ENCODE results near the gene MPPE1.

DNA sequence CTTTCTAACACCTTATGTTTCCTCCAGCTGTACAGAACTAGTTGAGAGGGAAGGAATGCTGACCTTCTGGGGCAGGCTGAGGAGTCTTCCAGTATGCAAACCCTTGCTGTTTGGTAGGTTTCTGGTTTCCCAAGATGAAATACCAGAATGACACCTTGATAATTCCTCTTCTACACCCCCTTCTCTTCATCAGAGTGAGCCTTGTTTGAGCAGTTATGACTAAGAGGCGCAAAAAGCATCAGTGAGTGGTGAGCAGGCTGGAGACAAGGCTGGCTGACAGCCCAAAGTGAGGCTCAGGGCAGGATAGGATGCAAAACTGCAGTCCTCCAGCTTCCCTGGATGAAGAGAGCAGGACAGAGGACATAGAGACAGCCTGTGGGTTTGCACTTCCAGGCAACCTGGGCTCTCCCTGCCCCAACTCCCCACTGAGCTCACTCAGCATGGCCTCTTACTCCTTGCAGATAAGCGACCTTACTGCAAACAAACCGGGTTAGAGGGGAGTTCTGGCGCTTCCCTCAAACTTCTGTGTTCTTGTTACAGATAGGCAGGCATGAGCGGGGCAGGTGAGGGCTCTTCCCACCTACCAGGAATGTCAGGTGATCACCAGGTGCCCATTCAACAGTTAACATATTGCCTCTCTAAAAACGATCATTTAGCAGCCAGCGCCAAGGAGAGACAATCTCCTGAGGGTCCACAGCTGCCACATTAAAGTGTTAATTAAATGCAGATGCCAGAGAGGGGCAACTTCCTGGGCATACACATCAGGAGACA, 5.4 kb downstream of the MPPE1 start:
- no peak for TF ChIP-seq POLR2A (IDR thresholded peaks at IDR 0.05)
- TF ChIP-seq, protein P1, sequence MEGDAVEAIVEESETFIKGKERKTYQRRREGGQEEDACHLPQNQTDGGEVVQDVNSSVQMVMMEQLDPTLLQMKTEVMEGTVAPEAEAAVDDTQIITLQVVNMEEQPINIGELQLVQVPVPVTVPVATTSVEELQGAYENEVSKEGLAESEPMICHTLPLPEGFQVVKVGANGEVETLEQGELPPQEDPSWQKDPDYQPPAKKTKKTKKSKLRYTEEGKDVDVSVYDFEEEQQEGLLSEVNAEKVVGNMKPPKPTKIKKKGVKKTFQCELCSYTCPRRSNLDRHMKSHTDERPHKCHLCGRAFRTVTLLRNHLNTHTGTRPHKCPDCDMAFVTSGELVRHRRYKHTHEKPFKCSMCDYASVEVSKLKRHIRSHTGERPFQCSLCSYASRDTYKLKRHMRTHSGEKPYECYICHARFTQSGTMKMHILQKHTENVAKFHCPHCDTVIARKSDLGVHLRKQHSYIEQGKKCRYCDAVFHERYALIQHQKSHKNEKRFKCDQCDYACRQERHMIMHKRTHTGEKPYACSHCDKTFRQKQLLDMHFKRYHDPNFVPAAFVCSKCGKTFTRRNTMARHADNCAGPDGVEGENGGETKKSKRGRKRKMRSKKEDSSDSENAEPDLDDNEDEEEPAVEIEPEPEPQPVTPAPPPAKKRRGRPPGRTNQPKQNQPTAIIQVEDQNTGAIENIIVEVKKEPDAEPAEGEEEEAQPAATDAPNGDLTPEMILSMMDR (IDR thresholded peaks at IDR 0.05): no peak
- no peak for TF ChIP-seq POLR2AphosphoS5 (IDR thresholded peaks at IDR 0.05)

Data from upper lobe of left lung (tissue), 4 donors.